Measurements from ENCODE around the gene ABHD14A. TPM values are rescaled to one million over a fixed set of nuclear protein-coding genes. Genes with fewer than 3 reads are reported as not detected.
"Not testable (repeated sequence)": the region's sequence is repeated elsewhere in the genome, so short reads cannot be mapped to it uniquely, and the experiment has no call there.

The ABHD14A gene
- total RNA-seq, 1 experiment from 2014 or later = 9.9 TPM

DNA sequence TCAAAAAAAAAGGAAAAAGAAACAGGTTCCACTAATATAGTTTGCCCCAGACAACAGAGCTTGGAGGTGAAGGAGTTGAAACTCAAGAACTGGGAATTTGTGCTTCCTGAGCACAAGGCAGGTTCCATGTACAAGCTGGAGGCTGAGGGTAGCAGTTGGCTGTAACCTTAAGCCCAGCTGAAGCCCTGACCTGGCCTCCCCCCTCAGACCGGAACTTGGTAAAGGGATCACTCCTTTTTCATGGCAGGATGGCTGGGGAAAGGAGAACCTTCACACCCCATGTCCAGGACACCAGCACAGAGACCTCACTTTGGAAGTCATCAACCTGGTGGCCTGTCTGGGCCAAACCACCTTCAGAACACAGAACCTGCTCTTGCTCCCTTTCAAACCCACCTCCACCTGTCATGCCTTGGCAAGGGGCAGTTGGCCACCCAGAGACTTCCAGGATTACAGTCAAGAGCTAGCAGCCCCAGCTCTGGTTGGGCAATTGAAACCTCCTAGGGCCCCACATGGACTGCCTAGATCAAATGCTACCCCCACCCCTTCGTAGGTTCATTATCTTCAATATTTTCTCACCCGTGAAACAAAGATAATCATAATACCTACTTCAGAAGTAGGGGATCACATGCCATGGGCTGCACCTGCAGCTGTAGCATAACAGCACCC is 17.3 kb downstream of the ABHD14A start:
- Histone ChIP-seq H2AFZ (no peak overlapping the region), H3K27me3 (ENCODE audit: insufficient read depth, low read depth) (no peaks in the 10 kb centered on the region), H3K4me2 (no peak overlapping the region), H3F3A (ENCODE audit: insufficient read depth, low read depth) (peaks cover 71% of the 10 kb centered on the region), H3K9me3 (ENCODE audit: insufficient read depth, low read depth) (no peaks in the 10 kb centered on the region), H3K4me3 (no peak overlapping the region), H3K27ac (no peak overlapping the region), H3K9me2 (ENCODE audit: insufficient read depth) (no peaks in the 10 kb centered on the region), H3K36me3 (ENCODE audit: low read depth) (peaks cover 24% of the 10 kb centered on the region), H4K20me1 (ENCODE audit: insufficient read depth) (0 out of 2 replicates have a peak, but pooled peaks cover 10% of the 10 kb centered on the region), H3K4me1 (replicated peaks; ENCODE audit: insufficient read depth) (peaks cover 11% of the 10 kb centered on the region), H3K79me2 (ENCODE audit: low read depth) (peaks cover 35% of the 10 kb centered on the region)
- TF ChIP-seq, protein P1, sequence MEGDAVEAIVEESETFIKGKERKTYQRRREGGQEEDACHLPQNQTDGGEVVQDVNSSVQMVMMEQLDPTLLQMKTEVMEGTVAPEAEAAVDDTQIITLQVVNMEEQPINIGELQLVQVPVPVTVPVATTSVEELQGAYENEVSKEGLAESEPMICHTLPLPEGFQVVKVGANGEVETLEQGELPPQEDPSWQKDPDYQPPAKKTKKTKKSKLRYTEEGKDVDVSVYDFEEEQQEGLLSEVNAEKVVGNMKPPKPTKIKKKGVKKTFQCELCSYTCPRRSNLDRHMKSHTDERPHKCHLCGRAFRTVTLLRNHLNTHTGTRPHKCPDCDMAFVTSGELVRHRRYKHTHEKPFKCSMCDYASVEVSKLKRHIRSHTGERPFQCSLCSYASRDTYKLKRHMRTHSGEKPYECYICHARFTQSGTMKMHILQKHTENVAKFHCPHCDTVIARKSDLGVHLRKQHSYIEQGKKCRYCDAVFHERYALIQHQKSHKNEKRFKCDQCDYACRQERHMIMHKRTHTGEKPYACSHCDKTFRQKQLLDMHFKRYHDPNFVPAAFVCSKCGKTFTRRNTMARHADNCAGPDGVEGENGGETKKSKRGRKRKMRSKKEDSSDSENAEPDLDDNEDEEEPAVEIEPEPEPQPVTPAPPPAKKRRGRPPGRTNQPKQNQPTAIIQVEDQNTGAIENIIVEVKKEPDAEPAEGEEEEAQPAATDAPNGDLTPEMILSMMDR (conservative IDR thresholded peaks at IDR 0.05) = no peak
- TF ChIP-seq EZH2 (IDR thresholded peaks at IDR 0.05; ENCODE audit: low read depth) = no peak
- intact Hi-C loops (cut with micrococcal nuclease; ENCODE audit: unreplicated experiment) = no loop called here
- POLR2A ChIA-PET (ENCODE audit: unreplicated experiment) = interaction anchor here (0.6 to 0.7 kb wide), 3 partner anchors 9 to 60 kb away, joined by 3 to 5 read pairs (median 4); partner anchors contain the start of gene PCBP4
- CTCF ChIA-PET = no interaction called here
- DNase-seq = no peak
- no TSS peak for BruUV-seq (replicated peaks)

DNA sequence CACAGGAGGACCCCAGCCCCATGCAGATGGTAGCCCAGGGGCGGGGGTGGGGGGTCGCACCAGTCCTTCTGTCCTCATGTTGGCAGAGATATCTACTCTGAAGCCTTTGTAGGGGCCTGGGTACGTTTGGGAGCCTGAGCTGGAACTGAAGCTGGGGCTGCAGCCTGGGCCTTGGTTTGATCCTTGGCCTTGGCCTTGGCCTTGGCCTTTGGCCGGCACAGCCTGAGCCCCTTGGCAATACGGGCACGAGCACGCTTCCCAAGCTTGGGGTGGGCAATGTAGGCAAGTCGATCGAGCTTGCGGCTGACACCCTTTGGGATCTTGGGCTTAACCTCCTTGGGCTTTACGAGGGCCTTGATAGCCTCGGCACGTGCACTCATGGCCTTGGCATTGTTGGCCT is 18.8 kb downstream of the ABHD14A start:
- POLR2A ChIA-PET (ENCODE audit: unreplicated experiment); intact Hi-C loops (cut with micrococcal nuclease; ENCODE audit: unreplicated experiment); H3K27me3 ChIP-seq (ENCODE audit: insufficient read depth, low read depth); H3K27ac ChIP-seq; H3K9me3 ChIP-seq (ENCODE audit: insufficient read depth, low read depth); CTCF ChIA-PET; DNase-seq; H4K20me1 ChIP-seq (ENCODE audit: insufficient read depth); H3K9me2 ChIP-seq (ENCODE audit: insufficient read depth); H3K4me3 ChIP-seq; H2AFZ ChIP-seq; BruUV-seq (replicated peaks): not testable (repeated sequence)
- peaks cover 24% of the 10 kb centered on the region for H3K36me3 ChIP-seq (ENCODE audit: low read depth)
- peak overlapping the region; percentile 100; the same call in 1 of the 2 replicates for H3K4me2 ChIP-seq
- H3F3A ChIP-seq (ENCODE audit: insufficient read depth, low read depth) = peaks cover 67% of the 10 kb centered on the region
- H3K4me1 ChIP-seq (replicated peaks; ENCODE audit: insufficient read depth) = peaks cover 19% of the 10 kb centered on the region
- H3K79me2 ChIP-seq (ENCODE audit: low read depth) = peaks cover 35% of the 10 kb centered on the region

DNA sequence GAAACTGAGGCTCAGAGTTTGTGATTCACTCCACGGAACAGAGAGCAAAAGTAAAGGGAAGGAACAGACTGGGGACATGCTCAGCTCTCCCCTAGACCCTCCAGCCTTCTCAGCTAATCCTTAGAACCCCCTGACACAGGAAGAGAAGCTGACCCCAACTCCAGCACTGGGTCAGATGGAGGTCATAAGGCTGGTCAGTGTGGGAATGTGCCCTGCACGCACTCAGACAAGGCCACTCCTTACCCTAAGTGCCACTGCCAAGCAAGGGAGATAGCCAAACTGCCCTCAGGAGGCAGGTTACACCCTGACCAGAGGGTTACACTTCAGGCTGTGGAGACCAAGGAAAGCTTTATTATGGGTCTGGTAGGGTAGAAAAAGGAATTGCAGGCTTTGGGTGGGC is 19.7 kb downstream of the ABHD14A start:
- intact Hi-C loops (cut with micrococcal nuclease; ENCODE audit: unreplicated experiment) = no loop called here
- BruUV-seq (replicated peaks) = TSS peak; percentile 48

More for the DNA sequence above, 19.7 kb downstream of the ABHD14A start:
- Histone ChIP-seq H3F3A (ENCODE audit: insufficient read depth, low read depth) (peaks cover 64% of the 10 kb centered on the region), H3K9me2 (ENCODE audit: insufficient read depth) (no peaks in the 10 kb centered on the region), H3K4me1 (replicated peaks; ENCODE audit: insufficient read depth) (peaks cover 20% of the 10 kb centered on the region), H3K27ac (peak overlapping the region; percentile 95; the same call in 1 of the 2 replicates), H3K27me3 (ENCODE audit: insufficient read depth, low read depth) (no peaks in the 10 kb centered on the region), H3K9me3 (ENCODE audit: insufficient read depth, low read depth) (no peaks in the 10 kb centered on the region), H2AFZ (no peak overlapping the region), H3K79me2 (ENCODE audit: low read depth) (peaks cover 35% of the 10 kb centered on the region), H3K4me2 (peak overlapping the region; percentile 100), H4K20me1 (ENCODE audit: insufficient read depth) (0 out of 2 replicates have a peak, but pooled peaks cover 10% of the 10 kb centered on the region), H3K36me3 (ENCODE audit: low read depth) (peaks cover 24% of the 10 kb centered on the region), H3K4me3 (peak overlapping the region; percentile 100)
- DNase-seq = no peak
- no peak for TF ChIP-seq EZH2 (IDR thresholded peaks at IDR 0.05; ENCODE audit: low read depth)
- TF ChIP-seq, protein P1 (conservative IDR thresholded peaks at IDR 0.05) = no peak
- POLR2A ChIA-PET (ENCODE audit: unreplicated experiment) = interaction anchor here (0.6 kb wide), 1 partner anchor 139 kb away, joined by 3 read pairs; no protein-coding TSS in a partner anchor
- CTCF ChIA-PET = no interaction called here

Measured in PC-9 (cell line).